Heart left ventricle (tissue), 13 donors: Measurements from ENCODE around the gene NMB.

Experiments used
- POLR2A ChIP-seq, 2 donors: fragments of 450-650 bp; IDR thresholded peaks; one replicate each; pipeline ENCODE4 v1.6.1; 2017; ENCODE audit warnings: antibody characterized with exemption in 2 of 2, mild to moderate bottlenecking in 2 of 2, moderate library complexity in 2 of 2
- TF ChIP-seq, protein P1 (sequence below), 12 donors: fragments of 200-600 bp; sonication (generic) in 4 of 12; IDR thresholded peaks; one replicate each; pipeline versions ENCODE4 v1.5.0 to v1.8.0; 2018 to 2022; ENCODE audit warnings: antibody characterized with exemption in 12 of 12, mild to moderate bottlenecking in 5 of 12
- donor health status: ischemic (EF 13 %, LVEDD 7.1; RV severe dilation, severe dysfunction).
- donor health status: DM: no; HTN: yes; CAD: no.
- donor health status: DM: no; HTN: no; CAD: no.
- donor health status: ischemic (EF 25% LVEDD 6.9; RV normal size, moderate dysfunction).
- donor health status: ischemic (EF 25% LVEDD 5.7; RV mildly dilated, moderate dysfunction).
- donor health status: ischemic (EF 35%, LVEDD 5.7; RV mildly dilated, moderate dysfunction).
- donor health status: nonischemic (EF 11% LVEDD 7.7; RV severe dilation, severe dysfunction).
- donor health status: DM: yes; HTN: yes; CAD: no.
- donor health status: PGD.
- donor health status: ischemic (EF 29% LVEDD 5.4; RV normal size, mild dysfunction).
- donor health status: nonischemic (EF 23%, LVEDD 6.1; RV moderate dilation, normal function).

DNA sequence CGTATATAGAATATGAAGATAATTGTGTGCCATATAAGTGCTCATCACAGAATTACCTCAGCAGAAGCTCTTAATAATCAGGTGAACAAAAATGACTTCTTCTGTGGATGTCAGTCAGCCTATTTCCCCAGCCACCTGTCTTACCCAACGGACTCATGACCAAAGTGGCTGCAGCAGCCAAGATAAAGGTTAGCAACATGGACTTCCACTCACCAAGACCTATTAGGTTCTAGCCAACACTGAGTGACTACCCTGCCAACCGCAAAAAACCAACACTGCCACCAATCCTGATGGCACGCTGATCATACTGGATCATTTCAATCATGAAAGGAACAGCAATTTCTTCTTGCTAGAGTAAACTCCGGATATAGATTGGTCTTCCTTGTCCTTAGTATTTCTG lies 45.8 kb upstream of the NMB start:
- TF ChIP-seq POLR2A (IDR thresholded peaks at IDR 0.05): no peak
- TF ChIP-seq, protein P1, sequence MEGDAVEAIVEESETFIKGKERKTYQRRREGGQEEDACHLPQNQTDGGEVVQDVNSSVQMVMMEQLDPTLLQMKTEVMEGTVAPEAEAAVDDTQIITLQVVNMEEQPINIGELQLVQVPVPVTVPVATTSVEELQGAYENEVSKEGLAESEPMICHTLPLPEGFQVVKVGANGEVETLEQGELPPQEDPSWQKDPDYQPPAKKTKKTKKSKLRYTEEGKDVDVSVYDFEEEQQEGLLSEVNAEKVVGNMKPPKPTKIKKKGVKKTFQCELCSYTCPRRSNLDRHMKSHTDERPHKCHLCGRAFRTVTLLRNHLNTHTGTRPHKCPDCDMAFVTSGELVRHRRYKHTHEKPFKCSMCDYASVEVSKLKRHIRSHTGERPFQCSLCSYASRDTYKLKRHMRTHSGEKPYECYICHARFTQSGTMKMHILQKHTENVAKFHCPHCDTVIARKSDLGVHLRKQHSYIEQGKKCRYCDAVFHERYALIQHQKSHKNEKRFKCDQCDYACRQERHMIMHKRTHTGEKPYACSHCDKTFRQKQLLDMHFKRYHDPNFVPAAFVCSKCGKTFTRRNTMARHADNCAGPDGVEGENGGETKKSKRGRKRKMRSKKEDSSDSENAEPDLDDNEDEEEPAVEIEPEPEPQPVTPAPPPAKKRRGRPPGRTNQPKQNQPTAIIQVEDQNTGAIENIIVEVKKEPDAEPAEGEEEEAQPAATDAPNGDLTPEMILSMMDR (IDR thresholded peaks at IDR 0.05): no peak
